Adipose tissue (tissue), 3 donors: ENCODE data around the gene SOAT1. TPM values are rescaled to one million over a fixed set of nuclear protein-coding genes. Genes with fewer than 3 reads are reported as not detected.
"Not testable (repeated sequence)": the region's sequence is repeated elsewhere in the genome, so short reads cannot be mapped to it uniquely, and the experiment has no call there.

ENCODE experiments used
- H3K27ac ChIP-seq: one replicate; pipeline ENCODE4 v1.5.1; 2013; ENCODE audit warnings: low read depth, low read length
- WGBS, 3 donors: extraction: QIAGEN DNeasy Blood & Tissue Kit; methylation state at CpG; one replicate each; pipeline ENCODE4 v1.1.7; 2013; 5-methylcytosine and 5-hydroxymethylcytosine counted together
- polyA plus RNA-seq, 3 donors: library from polyadenylated mRNA; stranded (reverse); fragments of 200-250 nt; gene quantifications; one replicate each; pipeline ENCODE4 v1.2.3, GENCODE V29; 2013
- donor health status: healthy with polysubstance abuse.
- donor health status: Bipolar disorder and iron deficiency.
- donor health status: healthy.

The SOAT1 gene
- polyA plus RNA-seq, 3 donors: 4.5 to 11.8 (median 8.2) TPM

- 85 to 92% (median 90%) methylated on average over 5 of the region's 5 CpGs for WGBS, 3 donors
- no peak overlapping the region for H3K27ac ChIP-seq
Measured at GRCh38 chr1:179337942-179338560, 44.5 kb downstream of the SOAT1 start.

- no peak overlapping the region for H3K27ac ChIP-seq
- WGBS, 3 donors: 71 to 93% (median 79%) methylated on average over 5 of the region's 5 CpGs
Measured at GRCh38 chr1:179340918-179341317, 47.3 kb downstream of the SOAT1 start.

- no peak overlapping the region for H3K27ac ChIP-seq
- WGBS, 3 donors: 76 to 89% (median 89%) methylated on average over 4 of the region's 4 CpGs
Measured at GRCh38 chr1:179341943-179342547, 48.4 kb downstream of the SOAT1 start.

GRCh38 chr1:179342740-179343404 lies 49.3 kb downstream of the SOAT1 start:
- 82 to 97% (median 96%) methylated on average over 4 of the region's 4 CpGs for WGBS, 3 donors
- H3K27ac ChIP-seq: no peak overlapping the region

GRCh38 chr1:179351281-179351680 lies 57.7 kb downstream of the SOAT1 start:
- no peak overlapping the region for H3K27ac ChIP-seq
- 91 to 94% (median 92%) methylated on average over 3 of the region's 3 CpGs for WGBS, 3 donors

GRCh38 chr1:179352236-179352635 lies 58.6 kb downstream of the SOAT1 start:
- 96 to 100% (median 100%) methylated on average over 2 of the region's 2 CpGs for WGBS, 3 donors

GRCh38 chr1:179353546-179353945 lies 59.9 kb downstream of the SOAT1 start:
- WGBS, 3 donors: 58 to 73% (median 65%) methylated on average over 5 of the region's 5 CpGs
- H3K27ac ChIP-seq: no peak overlapping the region

More at GRCh38 chr1:179352236-179352635, 58.6 kb downstream of the SOAT1 start:
- no peak overlapping the region for H3K27ac ChIP-seq

- 81 to 98% (median 83%) methylated on average over 2 of the region's 2 CpGs for WGBS, 3 donors
- H3K27ac ChIP-seq: not testable (repeated sequence)
Measured at GRCh38 chr1:179361631-179362030, 68.0 kb downstream of the SOAT1 start.

GRCh38 chr1:179365342-179366092 lies 71.9 kb downstream of the SOAT1 start, which contains the start of gene AXDND1:
AXDND1 (plus strand) TSS chr1:179365971; CDS start chr1:179366510, 539 bp downstream.
- 7 to 8% (median 8%) methylated on average over 41 to 43 of the region's 43 CpGs for WGBS, 3 donors

GRCh38 chr1:179366093-179366800 lies 72.7 kb downstream of the SOAT1 start:
- H3K27ac ChIP-seq: no peak overlapping the region
- 2 to 3% (median 3%) methylated on average over 28 of the region's 28 CpGs for WGBS, 3 donors

More at GRCh38 chr1:179365342-179366092, 71.9 kb downstream of the SOAT1 start, which contains the start of gene AXDND1:
- peak within 1 kb of the TSS; percentile 66 for H3K27ac ChIP-seq

GRCh38 chr1:179369751-179370341 lies 76.2 kb downstream of the SOAT1 start:
- H3K27ac ChIP-seq: no peak overlapping the region
- WGBS, 3 donors: 2 to 5% (median 3%) methylated on average over 4 of the region's 4 CpGs

GRCh38 chr1:179372160-179372559 lies 78.6 kb downstream of the SOAT1 start:
- whole genome bisulfite sequencing, 3 donors: 71 to 81% (median 73%) methylated on average over 4 of the region's 4 CpGs
- H3K27ac ChIP-seq: no peak overlapping the region

- 89 to 94% (median 91%) methylated on average over 6 of the region's 6 CpGs for WGBS, 3 donors
- no peak overlapping the region for H3K27ac ChIP-seq
Measured at GRCh38 chr1:179376223-179376622, 82.6 kb downstream of the SOAT1 start.

- no peak overlapping the region for H3K27ac ChIP-seq
Measured at GRCh38 chr1:179380299-179380698, 86.7 kb downstream of the SOAT1 start.

- no peak overlapping the region for H3K27ac ChIP-seq
- 52 to 83% (median 72%) methylated on average over 1 of the region's 1 CpG for WGBS, 3 donors
Measured at GRCh38 chr1:179384027-179384426, 90.4 kb downstream of the SOAT1 start.

GRCh38 chr1:179385510-179385909 lies 91.9 kb downstream of the SOAT1 start:
- no peak overlapping the region for H3K27ac ChIP-seq
- WGBS, 3 donors: 88 to 94% (median 89%) methylated on average over 1 of the region's 1 CpG

GRCh38 chr1:179393721-179394120 lies 100.1 kb downstream of the SOAT1 start:
- WGBS, 3 donors: 83 to 96% (median 96%) methylated on average over 3 of the region's 3 CpGs

GRCh38 chr1:179399399-179399798 lies 105.8 kb downstream of the SOAT1 start:
- WGBS, 3 donors: 80 to 92% (median 92%) methylated on average over 2 of the region's 2 CpGs
- not testable (repeated sequence) for H3K27ac ChIP-seq

More at GRCh38 chr1:179393721-179394120, 100.1 kb downstream of the SOAT1 start:
- no peak overlapping the region for H3K27ac ChIP-seq
